AG08396 (cell line): ENCODE results near the gene MACROD2.

Source experiments
- DNase-seq: peaks from one replicate; pipeline ENCODE4 v3.0.0; 2012; ENCODE audit warnings: low spot score, mixed read lengths

MACROD2 gene

DNA sequence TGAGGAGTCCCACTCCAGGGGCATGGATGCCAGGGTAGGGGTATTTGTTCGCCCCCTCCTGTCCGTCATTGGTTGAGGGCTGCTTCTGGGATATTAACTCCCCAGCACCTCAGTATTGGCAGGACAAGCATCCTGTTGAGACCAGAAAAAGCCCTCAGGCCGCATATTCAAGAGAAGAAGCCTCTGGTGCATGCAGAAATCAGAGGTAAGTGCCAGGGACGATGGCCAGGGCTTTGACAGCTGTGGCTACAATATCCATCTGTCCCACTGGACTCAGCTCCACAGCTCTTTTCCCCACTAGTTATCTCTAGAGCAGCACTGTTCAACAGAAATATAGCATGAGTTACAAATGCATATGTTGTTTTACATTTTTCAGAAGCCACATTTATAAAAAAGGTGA lies 1926.6 kb downstream of the MACROD2 start:
- no peak for DNase-seq

DNA sequence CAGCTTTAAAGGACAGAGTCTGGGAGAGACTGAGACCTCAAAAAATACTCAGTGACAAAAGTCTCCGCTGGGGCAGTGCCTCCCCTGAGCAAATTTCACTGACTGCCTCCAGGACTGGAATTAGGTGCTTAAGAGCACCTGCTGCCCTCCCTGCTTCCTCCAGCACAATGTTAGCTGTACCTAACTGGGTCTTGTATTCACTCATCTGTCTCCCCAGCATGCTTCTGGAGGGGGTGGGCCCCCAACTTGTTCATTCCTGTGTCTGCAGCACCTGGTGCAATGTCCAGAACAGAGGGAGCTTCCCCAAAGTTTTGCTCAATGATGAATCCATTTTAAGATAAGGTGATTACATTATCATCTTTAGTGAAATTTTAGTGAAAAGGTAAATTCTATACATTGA lies 1927.2 kb downstream of the MACROD2 start:
- DNase-seq: no peak

DNA sequence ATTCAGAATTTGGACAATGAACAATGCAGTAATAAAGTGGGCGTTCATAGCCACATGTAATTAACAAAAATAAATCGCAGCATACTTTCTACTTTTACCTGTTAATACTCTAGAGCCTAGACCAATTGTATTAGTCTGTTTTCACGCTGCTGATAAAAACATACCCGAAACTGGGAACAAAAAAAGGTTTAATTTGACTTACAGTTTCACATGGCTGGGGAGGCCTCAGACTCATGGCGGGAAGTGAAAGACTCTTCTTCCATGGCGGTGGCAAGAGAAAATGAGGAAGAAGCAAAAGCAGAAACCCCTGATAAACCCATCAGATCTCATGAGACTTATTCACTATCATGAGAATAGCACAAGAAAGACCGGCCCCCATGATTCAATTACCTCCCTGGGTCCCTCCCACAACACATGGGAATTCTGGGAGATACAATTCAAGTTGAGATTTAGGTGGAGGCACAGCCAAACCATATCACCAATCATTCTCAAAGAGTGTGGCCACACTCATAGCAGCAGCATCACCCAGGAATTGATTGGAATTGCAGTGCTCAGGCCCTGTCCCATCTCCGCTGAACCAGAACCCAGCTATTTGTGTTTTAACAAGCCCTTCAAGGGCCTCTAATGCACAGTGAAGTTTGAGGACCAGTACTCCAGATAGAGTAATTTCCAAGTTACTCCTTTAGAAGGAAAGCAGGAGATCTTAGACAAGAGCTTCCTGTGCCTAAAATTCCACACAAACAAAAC lies 1927.9 kb downstream of the MACROD2 start:
- no peak for DNase-seq

DNA sequence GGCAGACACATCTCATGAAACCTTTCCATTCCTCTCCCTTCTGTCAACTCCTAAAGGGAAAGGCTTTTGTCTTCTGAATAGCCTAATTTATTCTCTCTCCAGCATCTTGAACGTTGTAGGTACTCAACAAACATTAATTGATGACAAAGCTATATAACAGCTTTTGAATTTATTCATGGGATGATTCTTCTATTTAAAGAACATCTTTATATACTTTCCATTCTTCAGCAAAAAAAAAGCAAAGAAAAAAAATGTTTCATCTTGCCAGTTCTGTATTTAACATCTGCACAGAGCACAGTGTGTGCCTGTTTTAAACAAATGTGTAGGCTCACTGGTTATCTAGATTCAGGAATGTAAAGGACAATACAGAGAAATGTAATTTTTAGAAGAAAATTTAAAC lies 1929.2 kb downstream of the MACROD2 start:
- no peak for DNase-seq

DNA sequence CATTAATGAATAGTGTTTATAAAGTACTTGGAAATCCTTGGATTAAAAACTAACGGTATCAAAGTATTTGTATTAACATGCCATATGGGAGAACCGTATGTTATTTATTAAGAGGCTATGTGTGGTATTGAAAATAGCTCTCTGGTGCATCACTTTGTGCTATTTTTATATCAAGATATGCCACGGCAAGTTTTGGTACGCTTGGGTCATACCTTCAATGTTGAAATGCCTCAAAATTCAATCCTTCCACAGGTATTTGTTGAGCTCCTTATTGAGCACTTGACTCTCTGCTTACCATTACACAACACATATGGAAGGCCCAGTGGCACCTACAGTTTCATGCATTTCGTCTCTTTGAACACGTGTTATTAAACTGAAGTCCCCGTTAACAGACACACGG lies 1930.1 kb downstream of the MACROD2 start:
- no peak for DNase-seq

DNA sequence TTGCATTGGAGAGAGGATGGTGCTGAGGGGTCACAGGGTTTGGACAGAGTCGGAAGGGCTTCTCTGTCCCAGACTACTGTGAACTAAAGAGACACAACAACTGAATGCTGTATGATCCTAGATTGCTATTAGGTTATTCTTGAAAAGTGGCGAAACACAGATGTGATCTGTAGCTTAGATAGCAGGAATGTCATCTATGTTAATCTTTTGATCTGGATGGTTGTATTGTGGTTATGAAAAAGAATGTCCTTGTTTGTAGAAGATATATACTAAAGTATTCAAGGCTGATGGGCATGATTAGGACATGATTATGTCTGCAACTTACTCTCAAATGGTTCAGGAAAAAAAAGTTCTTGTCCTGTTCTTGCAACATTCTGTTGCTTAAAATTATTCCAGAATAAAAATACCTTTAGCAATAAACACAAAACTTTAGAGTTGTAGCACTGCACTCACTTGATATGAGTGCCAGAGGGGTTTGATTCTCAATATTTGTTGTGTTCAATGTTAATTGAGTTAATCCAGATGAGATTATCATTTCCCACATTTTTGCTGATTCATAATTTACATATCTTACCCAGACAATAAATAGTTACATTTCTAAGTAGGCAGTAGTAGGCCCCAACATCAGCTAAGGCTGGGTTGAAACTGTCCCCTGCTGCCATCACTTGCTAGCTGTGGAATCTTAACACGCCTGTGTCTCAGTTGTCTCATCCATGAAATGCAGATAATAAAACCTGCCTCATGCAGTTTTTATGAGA lies 1932.8 kb downstream of the MACROD2 start:
- DNase-seq: no peak

DNA sequence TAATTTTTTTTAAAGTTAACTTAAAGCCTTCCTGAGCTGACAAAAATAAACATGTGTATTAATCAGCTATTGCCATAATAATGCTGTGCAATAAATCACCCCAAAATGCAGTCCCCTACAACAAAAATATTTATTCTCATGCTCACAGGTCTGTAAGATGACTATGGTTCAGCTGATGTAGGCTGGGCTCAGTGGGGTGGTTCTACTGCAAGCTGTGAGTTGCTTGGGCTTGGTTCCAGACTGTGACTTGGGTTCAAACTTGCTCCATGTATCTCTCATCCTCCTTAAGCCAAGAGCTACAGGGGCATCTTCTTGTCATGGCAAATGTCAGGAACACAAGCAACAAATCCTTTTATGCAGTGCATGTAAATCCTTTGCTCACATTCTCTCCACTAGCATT lies 1933.6 kb downstream of the MACROD2 start:
- no peak for DNase-seq

DNA sequence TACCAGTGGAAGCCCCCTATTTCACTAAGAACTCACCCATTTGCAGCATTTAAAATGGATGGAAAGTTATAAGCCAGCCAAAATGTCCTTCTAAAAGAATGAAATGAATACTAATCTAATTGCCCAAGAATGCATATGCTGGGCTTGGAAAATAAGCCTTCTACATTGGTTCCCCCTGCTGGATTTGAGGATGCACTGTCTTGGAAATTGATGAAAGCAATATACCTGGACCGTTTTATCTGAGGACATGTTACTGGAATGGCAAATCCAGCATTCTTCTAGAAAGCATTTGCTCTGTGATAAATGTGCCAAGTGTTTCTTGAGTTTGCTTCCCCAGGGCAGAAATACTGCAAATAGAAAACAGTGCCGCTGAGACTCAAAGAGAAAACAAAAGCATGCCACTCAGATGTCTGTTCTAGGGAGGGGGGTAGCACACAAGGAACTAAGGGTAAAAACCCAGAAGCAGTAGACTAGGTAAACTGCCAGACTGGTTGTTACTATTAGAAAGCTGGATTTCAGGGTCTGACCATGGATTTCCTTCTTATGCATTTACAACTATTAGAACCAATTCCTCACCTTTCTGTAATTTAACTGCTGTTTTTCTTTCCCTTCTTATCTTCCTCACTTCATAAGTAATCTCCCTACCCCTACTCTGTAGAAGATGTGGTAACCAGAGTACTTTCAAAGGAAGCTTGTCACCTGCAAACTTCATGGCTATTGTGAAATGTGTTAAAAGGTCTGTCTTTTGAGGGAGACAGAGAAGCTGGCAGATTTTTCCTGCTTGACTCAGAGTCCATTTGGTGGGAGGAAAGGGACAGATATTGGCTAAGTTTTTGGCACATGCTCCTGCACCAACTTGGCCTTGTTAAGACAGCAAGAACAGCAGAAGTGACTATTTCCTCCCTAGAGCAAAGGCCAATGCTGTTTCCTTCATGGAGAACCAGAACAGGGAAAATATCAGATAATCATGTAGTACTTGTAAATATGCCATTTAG lies 1935.3 kb downstream of the MACROD2 start:
- peak; percentile 22 for DNase-seq

DNA sequence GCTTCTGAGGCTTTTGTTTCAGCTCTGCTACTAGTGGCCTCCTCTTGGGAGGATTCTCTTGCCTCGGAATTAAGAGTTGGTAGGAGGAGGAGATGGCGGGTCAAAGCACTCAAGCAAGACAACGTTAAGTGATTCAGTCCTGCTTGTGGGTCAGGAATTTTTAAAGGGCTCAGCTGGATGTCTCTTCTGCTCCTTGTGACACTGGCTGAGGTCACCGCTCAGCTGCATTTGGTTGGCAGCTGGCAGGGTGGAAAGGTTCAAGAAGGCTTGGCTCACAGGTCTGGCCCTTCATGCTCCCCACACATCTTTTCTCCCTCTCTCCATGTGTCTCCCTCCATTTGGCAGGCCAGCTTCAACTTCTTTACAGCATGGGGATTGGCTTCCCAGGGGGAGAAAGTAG lies 1936.6 kb downstream of the MACROD2 start:
- no peak for DNase-seq

DNA sequence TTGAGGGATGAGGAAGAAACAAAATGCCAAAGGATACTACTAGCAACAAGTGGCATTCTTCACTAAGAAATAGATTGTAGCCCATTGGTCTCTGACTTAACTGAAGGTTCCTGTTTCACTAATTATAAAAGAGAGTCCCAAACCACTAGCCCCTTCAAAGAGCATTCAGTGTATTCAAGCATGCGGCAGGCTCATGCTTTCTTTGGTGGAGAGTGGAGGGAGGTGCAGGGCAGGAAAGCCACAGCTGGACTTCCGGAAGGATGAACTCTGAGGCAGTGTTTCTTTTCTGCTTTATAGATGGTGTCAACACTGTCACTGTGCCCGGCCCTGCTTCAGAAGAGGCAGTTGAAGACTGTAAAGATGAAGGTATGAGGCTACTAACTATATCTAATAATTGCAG lies 1941.9 kb downstream of the MACROD2 start:
- no peak for DNase-seq

DNA sequence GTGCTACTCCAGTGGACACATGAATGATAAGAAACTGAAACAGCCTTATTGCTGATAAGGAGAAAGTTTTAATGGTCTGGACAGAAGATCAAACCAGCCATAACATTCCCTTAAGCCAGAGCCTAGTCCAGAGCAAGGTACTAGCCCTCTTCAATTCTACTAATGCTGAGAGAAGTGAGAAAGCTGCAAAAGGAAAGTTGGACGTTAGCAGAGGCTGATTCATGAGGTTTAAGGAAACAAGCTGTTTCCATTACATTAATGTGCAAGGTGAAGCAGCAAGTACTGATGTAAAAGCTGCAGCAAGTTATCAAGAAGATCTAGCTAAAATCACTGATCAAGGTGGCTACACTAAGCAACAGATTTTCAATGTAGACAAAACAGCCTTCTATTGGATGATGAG lies 1943.5 kb downstream of the MACROD2 start:
- DNase-seq: no peak

DNA sequence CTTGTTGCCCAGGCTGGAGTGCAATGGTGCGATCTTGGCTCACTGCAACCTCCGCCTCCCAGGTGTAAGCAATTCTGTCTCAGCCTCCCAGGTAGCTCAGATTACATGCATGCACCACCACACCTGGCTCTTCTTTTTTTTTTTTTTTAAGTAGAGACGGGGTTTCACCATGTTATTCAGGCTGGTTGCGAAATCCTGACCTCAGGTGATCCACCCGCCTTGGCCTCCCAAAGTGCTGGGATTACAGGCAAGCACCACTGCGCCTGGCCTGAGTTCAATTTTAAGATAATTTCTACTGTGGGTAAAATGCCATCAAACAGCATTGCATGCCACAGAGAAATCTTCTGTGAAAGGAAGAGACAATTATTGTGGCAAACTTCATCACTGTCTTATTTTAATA lies 1944.8 kb downstream of the MACROD2 start:
- DNase-seq: no peak

DNA sequence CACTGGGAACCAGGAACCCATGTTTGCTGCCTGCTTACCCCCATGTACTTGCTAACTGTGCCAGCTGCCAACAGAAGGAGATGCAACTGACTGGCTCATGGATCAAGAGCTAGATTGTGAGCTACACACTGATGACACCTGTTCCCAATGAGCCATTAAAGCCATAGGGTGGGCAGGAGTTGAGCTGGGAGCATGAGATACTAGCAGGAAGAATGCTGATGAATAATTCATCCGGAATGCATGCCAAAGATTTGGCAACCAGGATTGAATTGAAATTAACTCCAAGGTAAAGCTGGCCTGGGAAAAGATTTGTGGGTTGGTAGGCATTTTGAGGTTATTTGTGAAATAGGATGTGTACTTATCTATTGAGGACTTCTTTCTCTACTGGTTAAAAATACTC lies 1946.8 kb downstream of the MACROD2 start:
- no peak for DNase-seq

DNA sequence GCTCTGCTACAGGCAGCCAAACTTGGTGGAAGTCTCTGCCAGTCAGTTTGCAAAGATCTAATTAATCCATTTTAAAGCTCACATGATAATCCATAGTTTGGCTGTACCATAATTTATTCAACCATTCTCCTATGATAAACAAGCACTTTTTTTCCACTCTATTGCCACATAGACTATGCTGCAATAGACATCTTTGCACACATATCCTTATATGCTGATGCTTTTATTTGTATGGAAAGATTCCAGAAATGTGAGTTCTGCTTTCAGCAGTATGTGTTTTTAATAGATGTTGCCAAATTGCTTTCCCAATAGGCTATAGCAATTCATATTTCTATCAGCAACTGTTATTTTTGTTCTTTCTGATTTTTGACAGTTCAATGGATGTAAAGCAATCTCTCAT lies 1950.0 kb downstream of the MACROD2 start:
- no peak for DNase-seq

DNA sequence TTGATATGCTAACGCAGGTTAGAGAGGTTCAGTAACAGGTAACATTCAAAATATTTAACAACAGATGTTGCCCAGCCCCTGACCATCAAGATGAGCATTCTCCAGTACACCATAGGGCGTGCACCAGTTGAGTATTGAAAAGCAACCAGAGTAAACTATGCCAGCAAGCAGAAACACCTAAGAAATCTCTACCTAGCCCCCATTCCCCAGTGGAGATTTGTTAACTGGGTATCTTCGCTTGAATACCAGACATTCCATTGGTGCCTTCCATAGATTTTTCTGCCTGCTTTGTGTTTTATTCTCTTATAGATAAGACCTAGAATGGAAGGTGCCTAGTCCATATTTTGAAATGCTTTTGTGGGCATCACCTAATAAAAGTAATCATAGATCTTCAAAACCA lies 1954.1 kb downstream of the MACROD2 start:
- DNase-seq: no peak

DNA sequence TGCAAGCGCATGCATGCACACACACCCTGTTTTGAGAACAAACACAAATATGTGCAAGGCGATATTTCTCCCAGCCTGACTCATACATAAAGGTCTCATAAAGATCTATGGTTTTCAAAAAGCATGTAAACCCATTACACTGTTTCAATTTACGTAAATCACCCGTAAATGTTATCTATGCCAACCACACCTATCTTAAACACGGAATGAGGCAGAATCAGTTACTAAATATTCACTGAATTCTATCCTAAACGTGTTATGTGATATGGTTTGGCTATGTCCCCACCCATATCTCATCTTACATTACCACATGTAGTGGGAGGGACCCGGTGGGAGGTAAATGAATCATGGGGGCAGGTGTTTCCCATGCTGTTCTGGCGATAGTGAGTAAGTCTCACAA lies 1956.3 kb downstream of the MACROD2 start:
- DNase-seq: no peak

DNA sequence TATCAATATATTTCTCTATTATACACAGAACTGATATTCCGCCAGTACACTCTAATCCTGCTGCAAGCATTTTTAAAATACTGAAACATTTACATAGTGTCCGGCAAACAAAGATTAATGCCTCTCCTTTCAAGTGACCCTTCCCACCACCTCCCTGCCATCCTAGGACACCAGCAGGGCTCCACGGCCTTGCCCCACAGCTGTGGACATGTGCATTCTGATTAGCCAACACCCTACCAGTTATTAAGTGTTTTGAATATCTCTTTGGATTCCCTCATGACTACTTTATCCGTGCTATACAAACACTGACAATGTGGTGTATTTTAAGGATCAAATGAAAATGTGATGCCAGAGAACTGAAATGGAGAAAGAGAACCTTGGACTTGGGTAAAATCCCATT lies 1962.8 kb downstream of the MACROD2 start:
- DNase-seq: no peak

DNA sequence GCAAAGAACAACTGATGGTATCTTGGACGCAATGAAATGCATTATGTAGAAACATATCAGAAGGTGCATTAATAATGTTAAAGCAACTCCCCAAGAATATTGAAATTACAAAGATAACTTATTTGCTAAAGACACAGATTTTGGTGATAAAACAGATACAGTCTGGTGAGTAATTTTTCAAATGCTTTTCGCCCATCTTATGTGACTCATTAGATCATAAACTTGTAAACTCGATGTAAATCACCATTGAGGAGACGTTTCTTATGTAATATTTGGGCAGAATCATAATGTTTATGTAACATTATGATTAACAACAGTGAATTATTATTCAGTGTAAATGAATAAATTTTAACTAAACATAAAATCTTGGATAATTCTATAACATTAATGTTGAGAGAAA lies 1969.8 kb downstream of the MACROD2 start:
- DNase-seq: no peak

DNA sequence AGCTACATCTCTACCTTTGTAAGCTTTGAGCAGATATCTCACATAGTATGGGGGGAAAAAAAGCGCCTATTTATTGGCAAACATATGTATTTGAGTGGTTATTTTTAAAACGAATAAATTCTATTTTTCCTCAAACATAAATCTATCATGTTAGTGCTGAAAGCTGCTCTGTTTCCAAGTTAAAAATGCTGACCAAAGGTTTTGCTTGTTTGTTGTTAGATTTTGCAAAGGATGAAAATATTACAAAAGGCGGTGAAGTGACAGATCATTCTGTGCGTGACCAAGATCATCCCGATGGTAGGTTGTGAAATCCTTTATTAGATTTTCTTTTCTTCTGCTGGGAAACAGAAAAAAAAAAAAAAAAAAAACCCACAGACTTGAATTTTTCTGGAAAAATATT lies 1972.0 kb downstream of the MACROD2 start:
- no peak for DNase-seq

DNA sequence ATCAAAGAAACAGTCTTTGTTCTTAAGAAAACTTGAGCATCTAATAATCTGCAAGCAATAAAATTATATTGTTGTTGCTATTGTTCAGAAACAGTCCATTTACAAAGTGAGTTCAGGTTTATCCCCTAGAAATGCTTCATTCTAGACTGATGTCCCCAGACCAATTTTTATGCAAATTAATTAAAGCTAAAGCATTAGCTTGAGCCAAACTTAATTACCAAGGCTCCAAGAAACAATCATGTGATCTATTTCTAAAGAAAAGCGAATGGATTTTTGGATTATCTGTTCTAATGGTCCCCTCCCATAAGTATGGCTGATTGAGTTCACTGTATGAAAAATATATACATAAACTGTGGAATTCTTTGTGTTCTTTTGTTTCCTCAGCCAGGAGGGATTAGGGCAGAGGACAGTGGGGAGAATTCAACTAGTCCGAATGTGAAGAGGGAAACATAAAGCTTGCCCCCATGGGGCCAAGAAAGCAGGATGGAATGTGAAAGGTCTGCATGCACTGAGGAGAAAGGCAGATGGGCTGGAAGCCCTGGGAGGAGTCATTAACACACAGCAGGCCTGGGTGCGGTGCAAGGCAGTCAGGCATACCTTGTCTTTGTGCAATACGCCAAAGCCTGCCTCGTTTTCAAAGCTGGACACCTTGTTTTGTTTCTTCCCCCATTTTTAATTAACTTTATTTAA lies 1980.9 kb downstream of the MACROD2 start:
- no peak for DNase-seq

DNA sequence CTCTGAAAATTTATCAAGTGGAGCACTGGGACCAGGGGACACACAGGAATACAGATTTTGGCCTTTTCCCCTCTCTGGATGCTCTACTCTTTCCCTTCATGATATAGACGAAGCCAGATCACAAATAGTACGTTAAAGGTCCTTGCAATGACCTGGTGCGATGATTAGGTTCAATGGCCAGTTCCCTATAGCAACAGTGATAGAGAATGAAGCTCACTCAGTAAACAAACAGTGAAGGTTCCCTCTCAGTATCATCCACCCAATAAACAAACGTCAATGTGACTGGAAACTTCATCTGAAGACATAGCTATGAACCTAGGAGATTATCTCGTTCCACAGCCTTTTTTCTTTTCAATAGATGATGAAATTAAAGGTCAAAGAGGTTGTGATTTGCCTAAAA lies 1981.7 kb downstream of the MACROD2 start:
- DNase-seq: no peak

DNA sequence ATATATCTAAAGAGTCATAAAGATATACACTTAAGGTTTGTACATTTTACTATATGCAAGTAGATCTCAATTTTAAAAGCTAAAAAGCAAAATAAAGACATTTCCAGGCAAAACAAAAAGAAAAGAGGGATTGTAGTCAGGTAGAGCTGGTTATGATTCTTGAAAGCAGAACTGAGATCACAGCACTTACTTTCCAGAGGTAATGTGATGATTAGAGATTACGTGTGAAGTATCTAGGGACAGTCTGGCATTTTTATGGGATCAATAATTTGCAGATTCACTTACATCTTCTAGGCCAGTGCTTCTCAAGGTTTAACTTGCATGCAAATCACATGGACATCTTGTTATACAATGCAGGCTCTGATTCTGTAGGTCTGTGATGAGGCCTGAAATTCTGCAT lies 1982.4 kb downstream of the MACROD2 start:
- DNase-seq: no peak
